Fibroblast of pulmonary artery (primary cell): Measurements from ENCODE around the gene GATA5.
A peak's percentile ranks its signal among the peaks of the same experiment; 100 is the strongest.

ENCODE experiments used
- DNase-seq: peaks from one replicate; pipeline ENCODE4 v3.0.0-alpha.2; 2010; ENCODE audit warnings: low read depth
- H3K4me3 ChIP-seq: replicated peaks from 2 replicates; pipeline ENCODE4 v1.5.1; 2011; ENCODE audit warnings: low read depth, mild to moderate bottlenecking, control low read depth, low read length, moderate library complexity
- TF ChIP-seq, protein P1 (sequence below): IDR thresholded peaks from 2 replicates; pipeline ENCODE4 v1.5.1; 2011; ENCODE audit warnings: mild to moderate bottlenecking, control low read depth, low read length, inconsistent platforms; ENCODE audit errors: missing control alignments

GATA5 gene

DNA sequence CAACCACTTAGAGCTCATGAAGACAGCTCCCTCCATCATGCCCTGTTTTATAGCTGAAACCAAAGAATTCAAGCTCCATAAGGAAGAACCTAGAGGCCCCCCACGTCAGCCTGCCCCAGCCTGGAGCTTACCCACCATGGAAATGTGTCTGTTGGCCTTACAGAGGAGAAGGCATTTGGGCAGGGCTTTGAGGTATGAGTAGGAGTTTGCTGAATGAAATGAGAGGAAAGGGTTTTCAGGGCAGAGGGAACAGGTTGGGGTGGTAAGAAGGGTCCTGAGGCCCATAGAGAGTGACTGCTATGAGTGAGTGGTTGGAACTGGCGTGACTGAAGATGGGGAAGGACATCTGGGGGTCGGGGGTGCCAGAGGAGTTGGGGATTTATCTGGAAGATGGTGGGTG is 12.7 kb upstream of the GATA5 start:
- TF ChIP-seq, protein P1, sequence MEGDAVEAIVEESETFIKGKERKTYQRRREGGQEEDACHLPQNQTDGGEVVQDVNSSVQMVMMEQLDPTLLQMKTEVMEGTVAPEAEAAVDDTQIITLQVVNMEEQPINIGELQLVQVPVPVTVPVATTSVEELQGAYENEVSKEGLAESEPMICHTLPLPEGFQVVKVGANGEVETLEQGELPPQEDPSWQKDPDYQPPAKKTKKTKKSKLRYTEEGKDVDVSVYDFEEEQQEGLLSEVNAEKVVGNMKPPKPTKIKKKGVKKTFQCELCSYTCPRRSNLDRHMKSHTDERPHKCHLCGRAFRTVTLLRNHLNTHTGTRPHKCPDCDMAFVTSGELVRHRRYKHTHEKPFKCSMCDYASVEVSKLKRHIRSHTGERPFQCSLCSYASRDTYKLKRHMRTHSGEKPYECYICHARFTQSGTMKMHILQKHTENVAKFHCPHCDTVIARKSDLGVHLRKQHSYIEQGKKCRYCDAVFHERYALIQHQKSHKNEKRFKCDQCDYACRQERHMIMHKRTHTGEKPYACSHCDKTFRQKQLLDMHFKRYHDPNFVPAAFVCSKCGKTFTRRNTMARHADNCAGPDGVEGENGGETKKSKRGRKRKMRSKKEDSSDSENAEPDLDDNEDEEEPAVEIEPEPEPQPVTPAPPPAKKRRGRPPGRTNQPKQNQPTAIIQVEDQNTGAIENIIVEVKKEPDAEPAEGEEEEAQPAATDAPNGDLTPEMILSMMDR, result no peak
- no peak for DNase-seq
- no peak overlapping the region for H3K4me3 ChIP-seq

DNA sequence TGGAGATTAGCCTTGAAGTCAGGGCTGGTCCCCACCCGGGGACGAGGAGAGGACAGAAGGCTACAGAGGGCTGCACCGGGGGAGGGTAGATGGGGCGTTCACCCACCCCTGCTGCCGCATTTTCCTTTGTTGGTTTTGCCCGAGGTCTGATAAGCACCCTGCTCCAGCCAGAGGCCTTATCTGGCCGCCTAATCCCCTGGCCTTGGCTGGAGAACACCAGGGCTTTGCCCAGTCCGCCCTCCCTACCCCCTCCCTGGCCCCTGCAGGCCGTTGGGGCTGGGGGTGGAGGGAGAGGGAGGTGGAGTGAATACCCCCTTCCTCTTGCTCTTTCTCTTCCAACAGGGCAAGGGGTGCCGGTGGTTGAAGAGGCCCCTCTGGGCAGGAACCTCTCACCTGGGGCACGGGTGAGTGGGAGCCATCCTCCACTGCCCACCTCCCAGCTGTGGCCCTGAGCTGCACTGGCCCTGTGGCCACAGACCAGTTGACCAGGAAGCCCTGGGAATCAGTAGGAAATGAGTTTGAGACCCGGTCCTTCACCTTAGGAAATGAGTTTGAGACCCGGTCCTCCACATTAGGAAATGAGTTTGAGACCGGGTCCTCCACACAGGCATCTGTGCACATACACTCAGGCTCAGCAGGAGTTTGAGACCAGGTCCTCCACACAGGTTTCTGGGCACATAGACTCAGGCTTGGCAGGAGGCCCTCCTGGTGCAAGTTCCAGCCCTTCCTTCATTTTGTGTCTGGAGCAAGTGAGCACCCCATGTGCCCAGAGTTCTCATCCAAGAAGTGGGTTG is 12.0 kb upstream of the GATA5 start:
- DNase-seq, result no peak
- TF ChIP-seq, protein P1, result no peak
- H3K4me3 ChIP-seq, result no peak overlapping the region

DNA sequence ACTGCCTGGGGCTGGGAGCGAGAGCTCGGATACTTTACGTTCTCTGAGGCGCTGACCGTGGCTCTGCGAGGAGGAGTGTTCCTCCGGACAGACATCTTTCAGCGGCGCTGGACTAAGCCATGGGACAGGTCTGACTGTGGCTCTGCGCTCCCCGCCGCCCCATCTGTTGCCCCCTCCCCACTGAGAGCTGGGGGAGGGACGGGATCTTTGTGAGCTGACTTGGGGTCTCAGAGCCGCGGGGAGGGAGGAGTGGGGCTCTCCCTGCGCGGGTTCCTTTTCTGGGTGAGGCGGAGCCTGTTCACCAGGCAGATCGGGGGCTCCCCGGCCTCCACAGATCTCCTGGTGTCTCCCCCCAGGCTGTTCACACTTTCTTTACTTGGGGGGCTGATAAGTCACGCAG is 11.3 kb upstream of the GATA5 start:
- TF ChIP-seq, protein P1, result no peak
- no peak overlapping the region for H3K4me3 ChIP-seq
- no peak for DNase-seq

DNA sequence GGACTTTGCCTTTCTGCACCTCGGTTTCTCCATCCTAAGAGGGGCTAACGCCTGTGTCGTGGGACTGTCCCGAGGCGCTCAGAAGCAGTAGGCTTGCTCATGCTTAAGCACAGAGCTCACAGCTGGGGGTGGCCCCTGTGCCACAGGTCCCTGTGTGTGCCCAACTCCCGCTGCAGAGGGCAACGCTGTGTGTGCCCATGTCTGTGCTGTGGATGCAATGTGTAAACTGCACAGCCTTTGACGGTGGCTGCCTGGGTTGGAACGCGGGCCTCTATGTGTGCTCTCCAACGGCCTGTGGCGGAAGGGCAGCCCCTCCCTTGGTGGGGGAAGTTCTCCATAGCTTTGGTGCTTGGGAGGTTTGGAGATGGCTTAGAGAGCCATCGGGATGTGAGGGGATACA is 10.7 kb upstream of the GATA5 start:
- TF ChIP-seq, protein P1, result no peak
- no peak overlapping the region for H3K4me3 ChIP-seq
- DNase-seq, result no peak

DNA sequence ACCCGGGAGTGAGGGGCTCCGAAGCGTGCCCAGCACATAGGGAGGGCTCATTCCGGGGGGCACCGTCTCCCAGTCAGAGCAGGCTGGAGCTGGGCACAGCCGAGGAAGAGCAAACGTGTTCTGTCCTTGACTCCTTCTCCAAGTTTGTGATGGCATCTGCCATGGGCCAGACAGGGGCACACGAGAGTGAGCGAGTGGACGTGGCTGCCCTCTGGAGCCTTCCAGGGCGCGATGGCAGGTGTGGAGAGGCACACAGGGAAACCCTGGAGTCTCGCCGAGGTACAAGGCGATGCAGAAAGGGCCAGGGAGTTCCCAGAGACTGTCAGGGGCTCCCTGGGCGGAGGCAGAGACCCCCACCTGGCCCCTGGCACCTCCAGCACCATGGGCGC is 9.9 kb upstream of the GATA5 start:
- TF ChIP-seq, protein P1, result no peak
- H3K4me3 ChIP-seq, result no peak overlapping the region

DNA sequence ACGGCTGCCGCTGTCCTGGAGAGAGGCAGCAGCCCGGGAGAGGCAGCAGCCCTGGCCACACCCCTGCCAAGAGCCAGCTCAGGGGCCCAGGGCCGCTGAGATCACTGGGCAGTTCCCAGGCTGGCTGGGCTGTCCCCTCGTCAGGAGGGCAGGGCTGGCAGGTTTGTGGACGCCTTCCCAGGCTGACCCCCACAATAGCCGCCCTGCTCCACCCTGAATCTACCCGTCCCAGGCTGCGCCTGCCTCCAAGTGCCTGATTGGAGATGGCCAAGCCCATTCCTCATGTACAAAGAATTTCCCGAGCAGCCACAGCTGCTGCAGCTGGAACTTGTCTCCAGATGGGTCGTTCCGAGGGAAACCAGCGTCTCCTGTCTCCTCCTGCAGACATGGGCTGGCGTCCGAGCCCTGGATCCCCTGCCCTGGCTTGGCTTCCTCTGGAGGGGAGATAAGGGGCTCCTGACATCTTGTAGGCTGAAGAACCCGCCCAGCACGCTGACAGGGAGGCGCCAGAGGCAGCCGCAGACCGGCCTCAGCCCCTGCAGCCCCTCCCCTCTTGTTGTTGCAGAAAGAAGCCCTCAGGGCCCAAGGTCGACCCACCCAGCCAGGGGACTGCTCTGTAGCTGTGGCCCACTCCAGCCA is 9.4 kb upstream of the GATA5 start:
- no peak overlapping the region for H3K4me3 ChIP-seq
- DNase-seq, result peak; percentile 64

More for the DNA sequence above, 9.9 kb upstream of the GATA5 start:
- DNase-seq, result no peak

More for the DNA sequence above, 9.4 kb upstream of the GATA5 start:
- TF ChIP-seq, protein P1, result no peak
